HCT116 (cell line): ENCODE measurements around the gene PSKH1. TPM values are rescaled to one million over a fixed set of nuclear protein-coding genes. Genes with fewer than 3 reads are reported as not detected.

Experiments used
- ATAC-seq: fragments of 200-7000 bp; cut with Tn5 transposase; 2 replicates; pipeline ENCODE4 v1.9.1; 2020; ENCODE audit warnings: mild to moderate bottlenecking, moderate library complexity
- BruUV-seq: library from RNA; stranded (reverse); fragments of 400-500 nt; replicated peaks from 2 replicates; lab custom pipeline; 2021; lab: Mats Ljungman, UMichigan
- CTCF ChIA-PET: fragments of 300-600 bp; sonication (Branson Sonifier 250); formaldehyde crosslinking; loops from one replicate; lab custom pipeline; 2021; ENCODE audit warnings: antibody characterized with exemption; lab: Charles Lee
- POLR2A ChIA-PET: fragments of 300-600, 350-600 bp; sonication (Branson Sonifier 250); formaldehyde crosslinking; loops from one replicate; lab custom pipeline; 2021; ENCODE audit warnings: antibody characterized with exemption; lab: Charles Lee
- RAD21 ChIA-PET, 2 experiments: fragments of 300-600 bp; sonication (Branson Sonifier 250); formaldehyde crosslinking; loops; one replicate each; lab custom pipeline; 2023; ENCODE audit warnings: low total read pairs in 2 of 2; ENCODE audit not compliant: uncharacterized antibody in 2 of 2, unreplicated experiment in 2 of 2, low non-redundant PET in 1 of 2; lab: Charles Lee
- DNase-seq: peaks from one replicate; pipeline ENCODE4 v3.0.0-alpha.2; 2010; ENCODE audit warnings: low read depth, low spot score
- H2AFZ ChIP-seq: fragments of 200-600 bp; shearing (Covaris generic), sonication (generic); 2 replicates; pipeline ENCODE4 v1.6.1; 2017; ENCODE audit warnings: low read depth, mixed run types, mixed read lengths, antibody characterized with exemption, low read length; ENCODE audit not compliant: poor library complexity, severe bottlenecking
- H3K27ac ChIP-seq: 2 replicates; pipeline ENCODE4 v1.5.1; 2012; ENCODE audit warnings: low read depth, low read length
- H3K27me3 ChIP-seq: fragments of 200-600 bp; sonication (generic); 2 replicates; pipeline ENCODE4 v1.6.1; 2016; ENCODE audit warnings: mixed run types, low read length, mixed read lengths; ENCODE audit not compliant: insufficient read depth
- H3K36me3 ChIP-seq, 2 experiments: fragments of 200-500 bp in 1 of 2; fragments of 200-600 bp in 1 of 2; sonication (Bioruptor generic) in 1 of 2; sonication (generic) in 1 of 2; 2 replicates each; pipeline versions ENCODE4 v1.5.1 to v1.6.1; 2014 to 2016; ENCODE audit warnings: low read length in 2 of 2, inconsistent platforms in 1 of 2, mixed read lengths in 1 of 2, mixed run types in 1 of 2; ENCODE audit not compliant: insufficient read depth in 2 of 2, control insufficient read depth in 1 of 2
- H3K4me1 ChIP-seq, 2 experiments: fragments of 200-600 bp in 1 of 2; sonication (generic) in 1 of 2; 2 replicates each; pipeline versions ENCODE4 v1.5.1 to v1.6.1; 2012 to 2017; ENCODE audit warnings: low read length in 2 of 2, inconsistent platforms in 1 of 2, mild to moderate bottlenecking in 1 of 2, mixed read lengths in 1 of 2, mixed run types in 1 of 2, moderate library complexity in 1 of 2; ENCODE audit not compliant: insufficient read depth in 2 of 2, control insufficient read depth in 1 of 2
- H3K4me2 ChIP-seq: fragments of 200-600 bp; sonication (generic); 2 replicates; pipeline ENCODE4 v1.6.1; 2017; ENCODE audit warnings: mixed run types, low read length, mixed read lengths
- H3K4me3 ChIP-seq, 2 experiments: fragments of 200-600 bp in 1 of 2; sonication (generic) in 1 of 2; replicated peaks in 1 of 2; 2 replicates each; pipeline ENCODE4 v1.5.1; 2011 to 2016; ENCODE audit warnings: low read length in 2 of 2, control low read depth in 1 of 2, low read depth in 1 of 2, mild to moderate bottlenecking in 1 of 2, mixed read lengths in 1 of 2, mixed run types in 1 of 2
- H3K79me2 ChIP-seq: fragments of 200-600 bp; sonication (generic); 2 replicates; pipeline ENCODE4 v1.6.1; 2017; ENCODE audit warnings: mild to moderate bottlenecking, mixed run types, low read length, moderate library complexity, mixed read lengths; ENCODE audit not compliant: insufficient read depth
- H3K9ac ChIP-seq: fragments of 200-600 bp; sonication (generic); 2 replicates; pipeline ENCODE4 v1.6.1; 2016; ENCODE audit warnings: low read length, mixed read lengths
- H3K9me2 ChIP-seq: fragments of 200-600 bp; sonication (generic), shearing (Covaris generic); 2 replicates; pipeline ENCODE4 v1.6.1; 2017; ENCODE audit warnings: mixed run types, mild to moderate bottlenecking, moderate library complexity; ENCODE audit not compliant: insufficient read depth
- H3K9me3 ChIP-seq, 2 experiments: fragments of 200-500 bp in 1 of 2; fragments of 200-600 bp in 1 of 2; sonication (Bioruptor generic) in 1 of 2; sonication (generic) in 1 of 2; 2 replicates each; pipeline ENCODE4 v1.6.1; 2014 to 2017; ENCODE audit warnings: low read length in 2 of 2, mixed read lengths in 2 of 2, inconsistent platforms in 1 of 2, low read depth in 1 of 2, mild to moderate bottlenecking in 1 of 2, mixed run types in 1 of 2, moderate library complexity in 1 of 2; ENCODE audit not compliant: control insufficient read depth in 1 of 2, insufficient read depth in 1 of 2
- H4K20me1 ChIP-seq: fragments of 200-600 bp; sonication (generic), shearing (Covaris generic); 2 replicates; pipeline ENCODE4 v1.6.1; 2017; ENCODE audit warnings: mixed run types, mild to moderate bottlenecking, moderate library complexity; ENCODE audit not compliant: insufficient read depth
- CBX3 ChIP-seq: IDR thresholded peaks from 2 replicates; pipeline ENCODE4 v1.6.1; 2012; ENCODE audit warnings: low read depth
- EZH2 ChIP-seq: fragments of 200-600 bp; sonication (generic); IDR thresholded peaks from 2 replicates; pipeline ENCODE4 v1.6.1; 2017; ENCODE audit warnings: antibody characterized with exemption, mixed run types
- SIN3A ChIP-seq: IDR thresholded peaks from 2 replicates; pipeline ENCODE4 v1.6.1; 2012; ENCODE audit warnings: low read depth
- SRF ChIP-seq: IDR thresholded peaks from 2 replicates; pipeline ENCODE4 v1.6.1; 2012; ENCODE audit warnings: low read depth
- TCF7L2 ChIP-seq: IDR thresholded peaks from 2 replicates; pipeline ENCODE4 v1.7.0; 2011; ENCODE audit warnings: borderline replicate concordance, inconsistent platforms; ENCODE audit not compliant: insufficient read depth, insufficient read length; ENCODE audit errors: extremely low read depth
- intact Hi-C: fragments of 100-400 bp; cut with micrococcal nuclease; formaldehyde crosslinking; loops from 2 replicates; pipeline ENCODE4 v1.10.0; 2022
- total RNA-seq: library from RNA; stranded (reverse); gene quantifications from one replicate; pipeline ENCODE4 v1.2.1, GENCODE V29; 2021; ENCODE audit not compliant: unreplicated experiment
- TF ChIP-seq, protein P1 (sequence below): IDR thresholded peaks from 2 replicates; pipeline ENCODE4 v1.6.1; 2012; ENCODE audit warnings: low read depth

PSKH1 gene
- total RNA-seq, 1 experiment from 2014 or later, result 16.2 TPM

DNA sequence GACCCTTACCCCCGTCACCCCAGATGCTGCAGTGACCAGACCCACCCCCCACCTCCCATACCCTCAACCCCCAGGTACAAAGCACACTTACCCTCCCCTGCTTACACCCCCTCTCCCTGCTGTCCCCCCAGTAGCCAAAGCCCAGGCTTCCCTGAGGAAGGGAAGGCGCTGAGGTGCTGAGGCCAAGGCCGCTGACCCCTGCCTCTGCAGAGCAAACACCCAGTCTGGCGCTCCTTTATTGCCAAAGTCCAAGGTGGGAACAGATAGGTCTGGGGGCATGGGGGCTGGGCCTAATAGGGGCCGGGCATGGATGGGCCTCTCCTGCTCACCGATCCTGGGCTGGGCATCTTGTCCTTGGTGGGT is 50.2 kb downstream of the PSKH1 start (continued):
- no peak for TF ChIP-seq CBX3
- no peak for TF ChIP-seq SRF
- TF ChIP-seq, protein P1, sequence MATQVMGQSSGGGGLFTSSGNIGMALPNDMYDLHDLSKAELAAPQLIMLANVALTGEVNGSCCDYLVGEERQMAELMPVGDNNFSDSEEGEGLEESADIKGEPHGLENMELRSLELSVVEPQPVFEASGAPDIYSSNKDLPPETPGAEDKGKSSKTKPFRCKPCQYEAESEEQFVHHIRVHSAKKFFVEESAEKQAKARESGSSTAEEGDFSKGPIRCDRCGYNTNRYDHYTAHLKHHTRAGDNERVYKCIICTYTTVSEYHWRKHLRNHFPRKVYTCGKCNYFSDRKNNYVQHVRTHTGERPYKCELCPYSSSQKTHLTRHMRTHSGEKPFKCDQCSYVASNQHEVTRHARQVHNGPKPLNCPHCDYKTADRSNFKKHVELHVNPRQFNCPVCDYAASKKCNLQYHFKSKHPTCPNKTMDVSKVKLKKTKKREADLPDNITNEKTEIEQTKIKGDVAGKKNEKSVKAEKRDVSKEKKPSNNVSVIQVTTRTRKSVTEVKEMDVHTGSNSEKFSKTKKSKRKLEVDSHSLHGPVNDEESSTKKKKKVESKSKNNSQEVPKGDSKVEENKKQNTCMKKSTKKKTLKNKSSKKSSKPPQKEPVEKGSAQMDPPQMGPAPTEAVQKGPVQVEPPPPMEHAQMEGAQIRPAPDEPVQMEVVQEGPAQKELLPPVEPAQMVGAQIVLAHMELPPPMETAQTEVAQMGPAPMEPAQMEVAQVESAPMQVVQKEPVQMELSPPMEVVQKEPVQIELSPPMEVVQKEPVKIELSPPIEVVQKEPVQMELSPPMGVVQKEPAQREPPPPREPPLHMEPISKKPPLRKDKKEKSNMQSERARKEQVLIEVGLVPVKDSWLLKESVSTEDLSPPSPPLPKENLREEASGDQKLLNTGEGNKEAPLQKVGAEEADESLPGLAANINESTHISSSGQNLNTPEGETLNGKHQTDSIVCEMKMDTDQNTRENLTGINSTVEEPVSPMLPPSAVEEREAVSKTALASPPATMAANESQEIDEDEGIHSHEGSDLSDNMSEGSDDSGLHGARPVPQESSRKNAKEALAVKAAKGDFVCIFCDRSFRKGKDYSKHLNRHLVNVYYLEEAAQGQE, result no peak

- intact Hi-C loops, result no loop called here
- Histone ChIP-seq H4K20me1 (no peaks in the 10 kb centered on the region), H3K79me2 (no peaks in the 10 kb centered on the region; the same call in 1 of the 2 replicates), H3K4me3 (no peak within 1 kb of the TSS), H3K4me1 (peaks cover 0 to 16% of the 10 kb centered on the region in 2 experiments; a peak in 2 of 4 replicates), H3K9me2 (no peaks in the 10 kb centered on the region), H3K4me2 (no peak within 1 kb of the TSS), H3K27me3 (no peaks in the 10 kb centered on the region), H3K27ac (no peak within 1 kb of the TSS; the same call in 1 of the 2 replicates), H3K9ac (no peak within 1 kb of the TSS), H3K36me3 (peaks cover 0 to 16% of the 10 kb centered on the region in 2 experiments; a peak in 2 of 4 replicates), H2AFZ (no peak within 1 kb of the TSS), H3K9me3 (no peaks in the 10 kb centered on the region)
- no TSS peak for BruUV-seq
- DNase-seq (no peak), ATAC-seq (no peak)
- POLR2A ChIA-PET, result no interaction called here
- TF ChIP-seq TCF7L2 (no peak), CBX3 (no peak), SIN3A (no peak), EZH2 (no peak)
- RAD21 ChIA-PET, result no interaction called here
- CTCF ChIA-PET, result interaction anchor here (1.0 to 1.6 kb wide), 3 partner anchors 8 to 128 kb away, joined by 3 to 4 read pairs (median 3); no protein-coding TSS in a partner anchor
Observed at GRCh38 chr16:67943619-67944504, 50.8 kb downstream of the PSKH1 start, which contains the start of gene LCAT. TSS of gene LCAT (minus strand) at chr16:67944120. CDS start at chr16:67944101, 19 bp downstream.
